Gastrocnemius medialis (tissue), 4 donors: ENCODE results near the gene DENND4C. TPM values are rescaled to one million over a fixed set of nuclear protein-coding genes. Genes with fewer than 3 reads are reported as not detected.

ENCODE experiments used
- ATAC-seq, 2 donors: fragments of 150-250 bp; one replicate each; pipeline ENCODE4 v1.9.1; 2016
- DNase-seq, 2 donors: peaks; one replicate each; pipeline ENCODE4 v3.0.0-alpha.2; 2019
- H3K27ac ChIP-seq, 4 donors: fragments of 200-600 bp; sonication (generic); 1 replicate in 1 of 4; 2 replicates in 3 of 4; pipeline ENCODE4 v1.5.1; 2016 to 2018; ENCODE audit warnings: mild to moderate bottlenecking in 2 of 4, moderate library complexity in 1 of 4
- H3K27me3 ChIP-seq, 3 donors: fragments of 200-600 bp; sonication (generic) in 2 of 3; 1 replicate in 1 of 3; 2 replicates in 2 of 3; pipeline versions ENCODE4 v1.5.1 to v1.6.0; 2016 to 2019; ENCODE audit warnings: mild to moderate bottlenecking in 1 of 3, moderate library complexity in 1 of 3
- H3K36me3 ChIP-seq, 2 donors: fragments of 200-600 bp; sonication (generic) in 1 of 2; one replicate each; pipeline ENCODE4 v1.5.1; 2017 to 2018
- H3K4me1 ChIP-seq, 2 donors: fragments of 200-600 bp; sonication (generic) in 1 of 2; one replicate each; pipeline ENCODE4 v1.5.1; 2016 to 2017; ENCODE audit warnings: mild to moderate bottlenecking in 2 of 2
- H3K4me3 ChIP-seq, 4 donors: fragments of 200-600 bp; sonication (generic) in 3 of 4; 1 replicate in 1 of 4; 2 replicates in 3 of 4; pipeline ENCODE4 v1.5.1; 2016 to 2019; ENCODE audit warnings: mild to moderate bottlenecking in 2 of 4
- H3K9me3 ChIP-seq, 3 donors: fragments of 200-600 bp; sonication (generic) in 2 of 3; 1 replicate in 1 of 3; 2 replicates in 2 of 3; pipeline ENCODE4 v1.5.1; 2016 to 2019
- CTCF ChIP-seq, 5 experiments: fragments of 450-650 bp in 3 of 5; fragments of 200-600 bp in 2 of 5; sonication (generic) in 2 of 5; IDR thresholded peaks in 4 of 5; conservative IDR thresholded peaks in 1 of 5; 1 replicate in 4 of 5; 2 replicates in 1 of 5; pipeline ENCODE4 v1.5.1; 2016 to 2019; ENCODE audit warnings: antibody characterized with exemption in 5 of 5, mild to moderate bottlenecking in 3 of 5, moderate library complexity in 3 of 5
- POLR2A ChIP-seq, 2 donors: fragments of 450-650 bp; IDR thresholded peaks; one replicate each; pipeline ENCODE4 v1.6.1; 2017; ENCODE audit warnings: antibody characterized with exemption in 2 of 2, mild to moderate bottlenecking in 2 of 2, moderate library complexity in 2 of 2
- in situ Hi-C, 4 donors: fragments of 200-750 bp; cut with MboI; loops; one replicate each; pipeline versions ENCODE4 v1.15.0 to v1.8.0; 2017; ENCODE audit warnings: low sequenced_read_pairs in 4 of 4
- intact Hi-C: fragments of 100-400 bp; cut with DNase I; formaldehyde crosslinking; loops from one replicate; pipeline ENCODE4 v1.15.1; 2023; ENCODE audit warnings: low total_unique reads
- total RNA-seq, 4 donors: library from RNA; depleted of rRNA; stranded (reverse); fragments of >200 nt; gene quantifications; one replicate each; pipeline versions ENCODE4 v1.1.0 to v1.2.3, GENCODE V29; 2016

The DENND4C gene
- 10 to 100 TPM; 19.2 to 34.0 (median 21.3) TPM for total RNA-seq

- intact Hi-C loops, result loop anchor here (2.0 to 5.0 kb wide), 3 partner anchors 152 to 1392 kb away; partner anchors contain the start of genes MLLT3, RPS6 and RRAGA
Measured at GRCh38 chr9:19230355-19231125, at the start of gene DENND4C. Gene DENND4C, plus strand, starts transcription at chr9:19230693. Its CDS starts 45,482 bp downstream, at chr9:19276175.

GRCh38 chr9:19180991-19181390 is 49.5 kb upstream of the DENND4C start:
- in situ Hi-C loops, result loop anchor here in 2 of 4 donors (5.0 to 10.0 kb wide), 2 partner anchors 79 to 96 kb away; partner anchors contain the start of gene HAUS6 (in 1 of the 2)
- no peaks in the 10 kb centered on the region for H3K9me3 ChIP-seq
- no peak for ATAC-seq
- TF ChIP-seq POLR2A (IDR thresholded peaks at IDR 0.05) (no peak), CTCF (IDR thresholded peaks at IDR 0.05 in 4 of 5, conservative IDR thresholded peaks at IDR 0.05 in 1 of 5) (no peak)
- no peaks in the 10 kb centered on the region for H3K36me3 ChIP-seq
- H3K27ac ChIP-seq, result no peak overlapping the region
- intact Hi-C loops, result no loop called here
- peaks cover 16% of the 10 kb centered on the region in 2 donors for H3K4me1 ChIP-seq
- DNase-seq, result no peak
- H3K27me3 ChIP-seq, result no peaks in the 10 kb centered on the region
- H3K4me3 ChIP-seq, result no peak overlapping the region

More at GRCh38 chr9:19230355-19231125, at the start of gene DENND4C:
- H3K9me3 ChIP-seq, result no peaks in the 10 kb centered on the region
- no peaks in the 10 kb centered on the region for H3K36me3 ChIP-seq
- in situ Hi-C loops, result loop anchor here in 1 of 4 donors (25.0 kb wide), 1 partner anchor 1457 kb away; the partner anchor contains the start of gene FOCAD
- H3K4me3 ChIP-seq, result peak within 1 kb of the TSS; percentile 88 to 100 (median 94)
- H3K4me1 ChIP-seq, result peaks cover 21 to 24% of the 10 kb centered on the region in 2 donors
- ATAC-seq (peak; percentile 86 to 91), DNase-seq (peak; percentile 69 to 75)
- peak within 1 kb of the TSS; percentile 94 to 99 (median 96) for H3K27ac ChIP-seq
- TF ChIP-seq POLR2A (IDR thresholded peaks at IDR 0.05) (peak; percentile 70 to 80), CTCF (IDR thresholded peaks at IDR 0.05 in 4 of 5, conservative IDR thresholded peaks at IDR 0.05 in 1 of 5) (peak in 1 of 5 experiments; percentile 17)
- no peaks in the 10 kb centered on the region for H3K27me3 ChIP-seq

GRCh38 chr9:19181561-19181960 is 48.9 kb upstream of the DENND4C start:
- no peaks in the 10 kb centered on the region for H3K27me3 ChIP-seq
- intact Hi-C loops (no loop called here), in situ Hi-C loops (loop anchor here in 2 of 4 donors (5.0 to 10.0 kb wide), 2 partner anchors 79 to 97 kb away; partner anchors contain the start of gene HAUS6 (in 1 of the 2))
- ATAC-seq, result no peak
- no peak for DNase-seq
- no peaks in the 10 kb centered on the region for H3K9me3 ChIP-seq
- no peaks in the 10 kb centered on the region for H3K36me3 ChIP-seq
- no peak overlapping the region for H3K4me3 ChIP-seq
- H3K4me1 ChIP-seq, result peaks cover 16% of the 10 kb centered on the region in 2 donors
- TF ChIP-seq POLR2A (IDR thresholded peaks at IDR 0.05) (no peak), CTCF (IDR thresholded peaks at IDR 0.05 in 4 of 5, conservative IDR thresholded peaks at IDR 0.05 in 1 of 5) (no peak)
- H3K27ac ChIP-seq, result peak overlapping the region in 3 of 4 donors; percentile 69 to 79 (median 77)

GRCh38 chr9:19184144-19184917 is 46.2 kb upstream of the DENND4C start:
- Histone ChIP-seq H3K4me1 (peaks cover 16% of the 10 kb centered on the region in 2 donors), H3K4me3 (no peak overlapping the region), H3K27me3 (no peaks in the 10 kb centered on the region), H3K27ac (peak overlapping the region; percentile 69 to 79 (median 76)), H3K9me3 (no peaks in the 10 kb centered on the region), H3K36me3 (no peaks in the 10 kb centered on the region)
- DNase-seq, result peak; percentile 70 to 75
- intact Hi-C loops (no loop called here), in situ Hi-C loops (loop anchor here in 2 of 4 donors (5.0 to 10.0 kb wide), 2 partner anchors 82 to 100 kb away; partner anchors contain the start of gene HAUS6 (in 1 of the 2))
- TF ChIP-seq POLR2A (IDR thresholded peaks at IDR 0.05) (peak in 1 of 2 donors; percentile 47), CTCF (IDR thresholded peaks at IDR 0.05 in 4 of 5, conservative IDR thresholded peaks at IDR 0.05 in 1 of 5) (no peak)
- ATAC-seq, result peak; percentile 81 to 95
